Activated gamma-delta T cell treated with anti-CD3 and anti-CD28 coated beads, Interleukin-2, amount 50 U/mL, for 16 hours (primary cell): ENCODE data around the gene PLEKHA7.

Source experiments
- DNase-seq: peaks from one replicate; pipeline ENCODE4 v3.0.0-alpha.2; 2020; ENCODE audit warnings: low read depth

The PLEKHA7 gene

DNA sequence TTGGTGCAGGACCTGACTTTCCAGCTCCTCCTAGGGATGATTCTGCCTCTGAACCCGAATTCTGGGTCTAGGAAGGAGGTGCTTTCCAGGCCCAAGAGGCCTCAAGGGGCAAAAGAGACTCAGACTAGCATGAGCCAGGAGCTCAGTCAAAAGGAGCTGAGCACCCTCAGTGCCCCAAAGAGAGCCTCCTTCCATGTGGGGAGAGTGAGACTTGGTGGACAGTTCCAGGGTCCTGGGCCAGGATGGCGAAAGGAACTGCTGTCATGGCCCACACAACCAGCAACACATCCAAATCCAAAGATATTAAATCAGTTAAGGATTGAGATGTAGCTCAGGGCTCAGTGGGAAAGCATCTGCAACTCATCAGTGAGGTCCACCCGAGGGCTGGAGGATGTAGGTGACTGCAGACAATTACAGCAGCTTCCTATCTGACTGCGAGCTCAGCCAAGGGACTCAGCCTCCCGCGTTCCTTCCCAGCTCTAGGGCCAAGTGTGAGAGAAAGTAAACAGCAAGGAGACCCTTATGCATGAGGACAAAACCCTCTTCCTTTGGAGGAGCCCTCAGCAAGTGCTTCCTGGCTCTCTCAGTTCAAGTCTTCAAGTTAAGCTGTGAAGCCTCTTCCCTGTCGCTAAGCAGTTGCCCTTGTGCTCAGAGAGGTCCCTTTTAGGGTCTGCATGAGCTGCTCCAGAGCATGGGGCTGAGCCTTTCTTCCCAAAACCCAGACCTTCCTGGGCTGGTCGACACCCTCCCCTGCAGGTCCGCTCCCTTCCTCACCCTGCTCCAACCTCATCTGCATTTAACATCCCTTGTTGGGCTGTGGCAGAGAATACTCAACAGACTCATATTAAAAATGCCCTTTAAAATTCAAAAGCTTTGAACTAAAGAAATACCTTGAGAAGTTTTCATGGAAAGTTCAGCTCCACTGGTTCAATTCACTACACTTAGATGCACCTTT lies 240.0 kb downstream of the PLEKHA7 start:
- DNase-seq: no peak

- DNase-seq: no peak
These were observed 242.1 kb downstream of the PLEKHA7 start for GRCh38 chr11:16772141-16772512.

- DNase-seq: no peak
These were observed 242.7 kb downstream of the PLEKHA7 start for GRCh38 chr11:16771350-16772140.

GRCh38 chr11:16770016-16770415 lies 244.2 kb downstream of the PLEKHA7 start:
- DNase-seq: no peak

DNA sequence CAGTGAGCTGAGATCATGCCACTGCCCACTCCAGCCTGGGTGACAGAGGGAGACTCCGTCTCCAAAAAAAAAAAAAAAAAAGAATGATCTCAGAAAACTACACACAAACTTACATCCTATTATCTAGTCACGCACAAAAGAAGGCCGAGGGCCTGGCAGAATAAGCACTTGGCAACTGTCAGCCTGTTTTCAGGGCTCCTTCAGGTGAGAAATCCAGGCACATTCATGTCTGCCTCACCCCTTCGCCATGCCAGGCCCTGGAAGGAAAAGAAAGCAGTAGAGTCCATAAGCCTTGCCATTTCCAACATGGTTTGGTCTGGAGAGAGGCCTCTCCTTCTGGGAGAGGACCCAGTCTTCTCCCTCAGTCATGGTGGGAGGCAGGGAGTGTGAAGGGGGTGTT lies 244.8 kb downstream of the PLEKHA7 start:
- no peak for DNase-seq

- no peak for DNase-seq
These were observed 246.3 kb downstream of the PLEKHA7 start for GRCh38 chr11:16767957-16768356.

- DNase-seq: no peak
These were observed 247.1 kb downstream of the PLEKHA7 start for GRCh38 chr11:16767137-16767536.

DNA sequence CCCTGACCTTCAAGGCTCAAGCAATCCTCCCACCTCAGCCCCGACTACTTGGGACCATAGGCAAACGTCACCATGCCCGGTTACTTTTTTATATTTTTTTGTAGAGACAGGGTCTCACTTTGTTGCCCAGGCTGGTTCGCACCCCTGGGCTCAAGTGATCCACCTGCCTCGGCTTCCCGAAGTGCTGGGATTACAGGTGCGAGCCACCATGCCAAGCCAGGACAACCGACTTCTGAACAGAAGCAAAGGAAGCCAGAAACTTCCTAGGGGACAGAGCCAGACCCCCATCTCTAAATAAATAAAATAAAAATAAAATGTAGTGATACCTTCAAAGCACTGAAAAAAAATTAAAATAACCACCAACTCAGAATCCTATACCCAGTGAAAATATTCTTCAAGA lies 249.3 kb downstream of the PLEKHA7 start:
- DNase-seq: no peak

GRCh38 chr11:16763746-16764145 lies 250.5 kb downstream of the PLEKHA7 start:
- no peak for DNase-seq

DNA sequence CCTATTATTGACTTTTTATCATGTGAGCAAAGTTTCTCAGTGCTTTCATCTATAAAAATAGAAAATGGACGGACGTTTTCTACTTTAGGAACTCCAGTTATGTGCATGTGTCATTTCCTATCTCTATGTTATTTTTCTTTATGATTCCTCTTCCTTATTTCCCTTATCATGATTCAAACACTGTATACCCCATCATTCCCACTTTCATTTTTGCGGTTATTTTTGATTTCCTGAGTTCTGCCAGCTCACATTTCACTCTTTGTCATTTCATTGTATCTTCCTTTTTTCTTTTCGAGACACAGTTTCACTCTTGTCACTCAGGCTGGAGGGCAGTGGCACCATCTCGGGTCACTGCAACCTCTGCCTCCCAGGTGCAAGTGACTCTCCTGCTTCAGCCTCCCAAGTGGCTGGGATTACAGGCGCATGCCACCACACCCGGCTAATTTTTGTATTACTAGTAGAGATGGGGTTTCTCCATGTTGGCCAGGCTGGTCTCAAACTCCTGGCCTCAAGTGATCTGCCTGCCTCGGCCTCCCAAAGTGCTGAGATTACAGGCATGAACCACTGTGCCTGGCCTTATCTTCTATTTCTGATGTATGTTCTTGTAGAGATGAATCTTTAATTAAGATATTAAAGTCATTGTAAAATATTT lies 254.2 kb downstream of the PLEKHA7 start:
- DNase-seq: no peak

GRCh38 chr11:16758382-16759024 lies 255.7 kb downstream of the PLEKHA7 start:
- no peak for DNase-seq

- DNase-seq: no peak
These were observed 263.8 kb downstream of the PLEKHA7 start for GRCh38 chr11:16750417-16750816.

DNA sequence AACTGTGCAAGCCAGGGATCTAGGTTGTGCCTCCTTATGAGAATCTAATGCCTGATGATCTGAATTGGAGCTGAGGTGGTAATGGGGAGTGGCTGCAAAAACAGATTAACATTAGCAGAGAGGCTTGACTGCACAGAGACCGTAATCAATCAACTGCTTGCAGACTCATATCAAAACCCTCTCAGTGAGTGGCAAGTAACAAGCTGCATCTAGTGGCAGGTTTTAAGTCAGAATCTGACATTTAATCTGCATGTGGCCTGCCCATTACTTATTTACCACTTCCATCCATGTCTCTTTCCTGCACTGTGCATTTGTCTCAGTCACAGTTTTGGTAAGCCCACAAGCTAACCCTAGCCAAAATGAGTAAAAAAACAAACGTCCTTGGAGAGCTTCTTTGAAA lies 264.5 kb downstream of the PLEKHA7 start:
- no peak for DNase-seq

DNA sequence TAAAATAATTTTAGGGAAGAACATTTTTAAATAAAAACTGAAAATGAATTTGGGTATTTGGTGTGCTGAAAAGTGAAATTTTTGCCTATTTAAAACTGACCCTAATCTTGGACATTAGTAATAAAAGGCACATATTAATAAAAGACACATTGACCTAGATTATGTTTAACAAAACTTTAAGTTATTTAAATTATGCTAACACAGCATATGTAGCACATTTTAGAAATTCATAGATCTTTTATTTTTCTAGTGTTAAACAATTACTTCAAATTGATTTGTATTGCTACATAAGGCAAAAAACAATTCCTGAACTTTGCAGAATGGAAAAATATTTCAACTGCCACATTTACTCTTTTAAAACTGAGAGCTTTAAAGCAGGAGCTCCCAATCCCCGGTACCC lies 265.1 kb downstream of the PLEKHA7 start:
- no peak for DNase-seq

GRCh38 chr11:16745950-16746605 lies 268.1 kb downstream of the PLEKHA7 start:
- DNase-seq: no peak

- no peak for DNase-seq
These were observed 270.0 kb downstream of the PLEKHA7 start for GRCh38 chr11:16744128-16744725.

- no peak for DNase-seq
These were observed 270.7 kb downstream of the PLEKHA7 start for GRCh38 chr11:16743478-16743877.

DNA sequence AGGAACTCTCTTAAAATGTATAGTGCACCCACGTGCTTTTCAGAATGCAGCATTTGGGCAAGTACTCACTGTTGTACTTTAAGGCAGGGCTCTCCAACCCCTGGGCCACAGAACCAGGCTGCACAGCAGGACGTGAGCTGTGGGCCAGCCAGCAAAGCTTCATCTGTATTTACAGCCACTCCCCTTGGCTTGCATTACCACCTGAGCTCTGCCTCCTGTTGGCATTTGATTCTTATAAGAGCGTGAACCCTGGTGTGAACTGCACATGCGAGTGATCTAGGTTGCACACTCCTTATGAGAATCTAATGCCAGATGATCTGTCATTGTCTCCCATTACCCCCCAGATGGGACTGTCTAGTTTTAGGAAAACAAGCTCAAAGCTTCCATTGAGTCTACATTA lies 272.7 kb downstream of the PLEKHA7 start:
- DNase-seq: no peak

DNA sequence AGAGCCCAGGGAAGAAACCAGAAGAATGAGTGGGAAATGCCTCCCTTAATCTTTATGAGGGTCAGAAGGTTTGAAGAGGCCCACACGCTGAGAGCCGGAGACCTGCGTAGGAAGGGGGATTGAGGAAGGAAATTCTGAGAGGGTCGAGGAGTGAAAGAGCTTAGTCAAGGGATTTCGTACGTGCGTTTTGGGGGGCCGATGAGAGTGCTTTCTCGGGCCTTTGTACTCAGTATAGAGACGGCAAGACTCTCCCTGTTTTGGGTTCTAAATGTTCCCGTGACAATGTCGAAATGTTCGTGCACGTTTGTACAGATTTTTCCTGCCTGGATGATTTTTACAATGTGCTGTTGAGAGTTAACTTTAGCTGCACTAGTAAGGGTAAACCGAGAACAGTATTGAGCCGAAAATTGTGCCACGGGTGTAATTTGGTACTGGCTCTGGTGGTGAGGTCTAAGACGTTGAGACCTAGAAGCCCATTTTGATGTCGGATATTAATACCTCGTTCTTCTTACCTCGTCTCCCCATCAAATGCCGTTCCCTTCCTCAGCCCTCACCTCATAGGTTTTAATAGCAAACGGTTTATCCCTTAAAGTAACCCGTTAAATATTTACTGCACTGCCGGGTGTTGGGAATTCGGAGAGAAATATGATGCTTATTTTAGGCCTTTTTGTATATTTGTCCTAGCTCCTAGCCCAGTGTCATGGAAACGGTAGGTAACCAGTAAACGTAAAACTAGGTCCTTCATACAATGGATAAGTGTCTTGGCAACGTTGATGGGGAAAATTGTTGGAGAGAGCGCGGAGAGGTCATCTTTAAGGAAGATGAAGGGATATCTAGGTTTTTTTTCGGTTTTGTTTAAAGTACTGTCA lies 275.0 kb downstream of the PLEKHA7 start:
- no peak for DNase-seq
